Stimulated activated CD8-positive, alpha-beta memory T cell treated with anti-CD3 and anti-CD28 coated beads, Interleukin-4, amount 100 ng/mL, for 1 hour (primary cell): ENCODE measurements around the gene SCN2B.

Source experiments
- DNase-seq, 2 donors: peaks; one replicate each; pipeline ENCODE4 v3.0.0-alpha.2; 2020; ENCODE audit warnings: low read depth in 2 of 2, low spot score in 1 of 2

Gene SCN2B, protein sequence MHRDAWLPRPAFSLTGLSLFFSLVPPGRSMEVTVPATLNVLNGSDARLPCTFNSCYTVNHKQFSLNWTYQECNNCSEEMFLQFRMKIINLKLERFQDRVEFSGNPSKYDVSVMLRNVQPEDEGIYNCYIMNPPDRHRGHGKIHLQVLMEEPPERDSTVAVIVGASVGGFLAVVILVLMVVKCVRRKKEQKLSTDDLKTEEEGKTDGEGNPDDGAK

DNA sequence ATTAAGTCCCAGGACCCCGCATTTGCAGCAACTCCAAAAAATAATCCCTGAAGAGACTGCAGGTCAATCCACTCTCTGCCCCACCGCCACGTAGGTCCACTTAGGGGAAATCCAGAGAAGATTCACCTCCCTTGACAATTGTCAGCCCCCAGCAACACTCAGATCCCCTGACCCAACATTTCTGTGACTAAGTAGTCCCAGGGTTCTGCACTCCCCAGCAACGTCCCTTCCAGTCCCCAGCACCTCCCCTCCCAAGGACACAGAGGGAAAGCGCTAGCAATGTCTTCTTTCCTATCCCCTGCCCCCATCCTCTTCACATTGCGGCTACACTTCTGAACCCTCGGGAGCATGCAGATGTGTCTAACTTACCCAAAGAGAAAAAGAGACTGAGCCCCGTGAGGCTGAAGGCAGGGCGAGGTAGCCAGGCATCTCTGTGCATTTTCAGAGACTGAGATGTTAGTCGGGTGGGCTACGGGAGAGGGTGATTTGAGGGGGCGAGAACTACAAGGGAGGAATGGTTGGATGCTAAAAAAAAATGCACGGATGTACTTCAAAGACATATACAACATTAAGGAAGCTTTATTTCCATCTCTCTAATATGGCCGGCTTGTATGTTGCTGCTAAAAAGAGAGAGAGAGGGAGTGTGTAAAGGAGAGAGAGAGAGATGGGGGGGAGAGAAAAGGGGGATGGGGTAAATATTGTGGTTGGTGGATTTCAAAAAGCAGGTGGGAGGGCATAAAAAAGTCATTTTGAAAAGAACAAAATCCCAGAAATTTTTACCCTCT is at the start of gene SCN2B:
Gene SCN2B (minus strand): TSS at position 647 of the 785 bp plus-strand sequence. CDS start 208 bp downstream, at position 439.
- DNase-seq: no peak

DNA sequence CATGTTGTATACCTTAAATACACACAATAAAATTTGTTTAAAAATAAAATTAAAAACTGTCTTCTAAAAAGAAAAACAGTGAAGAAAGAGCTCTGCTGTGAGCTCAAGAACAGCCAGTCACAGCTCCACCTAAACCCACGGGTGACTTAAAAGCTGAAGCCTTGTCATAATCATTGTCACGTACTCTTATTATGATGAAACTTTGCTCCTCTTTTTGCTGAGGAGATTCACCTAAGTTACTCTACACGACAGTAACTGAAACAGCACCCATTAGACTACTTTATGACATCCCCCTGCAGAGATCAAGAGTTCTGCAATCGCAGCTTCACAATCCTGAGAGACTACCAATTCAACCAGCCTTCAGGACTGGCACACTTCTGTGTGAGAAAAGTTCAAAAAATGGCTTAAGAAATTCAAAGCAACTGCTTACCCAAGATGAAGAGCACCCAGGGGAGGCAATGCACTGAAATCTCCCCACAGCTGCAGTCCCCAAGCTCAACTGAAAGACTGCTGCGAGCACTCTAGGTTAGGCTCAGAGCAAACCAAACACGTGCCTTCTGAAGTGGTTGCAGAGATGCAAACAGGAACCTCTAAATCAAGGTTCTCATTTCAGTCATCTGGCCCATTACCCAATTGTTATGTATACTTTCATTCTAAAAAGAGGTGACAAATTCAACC is 48.2 kb upstream of the SCN2B start, which contains the start of gene JAML:
Gene JAML (minus strand): TSS at position 501 of the 678 bp plus-strand sequence. CDS start 10,145 bp downstream, outside the sequence.
- no peak for DNase-seq

DNA sequence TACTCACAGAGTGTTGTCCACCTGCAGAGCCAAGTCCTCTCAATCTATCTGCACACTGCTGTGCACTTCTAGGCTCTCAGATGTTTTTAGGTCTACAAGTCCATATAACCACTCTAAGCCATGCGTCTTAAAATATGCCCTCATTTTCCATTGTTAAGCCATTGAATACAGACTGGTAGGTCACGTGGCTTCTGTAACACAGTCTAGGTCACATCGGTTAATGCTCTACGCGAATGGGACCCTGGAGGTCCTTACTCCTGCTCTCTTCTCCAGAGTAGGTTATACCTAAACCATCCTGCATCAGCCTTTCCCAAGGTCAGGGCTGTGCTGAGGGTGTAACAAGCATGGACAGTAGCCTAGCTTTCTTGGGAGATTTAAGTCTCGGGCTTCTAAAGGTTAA is 47.6 kb upstream of the SCN2B start:
- DNase-seq: no peak

DNA sequence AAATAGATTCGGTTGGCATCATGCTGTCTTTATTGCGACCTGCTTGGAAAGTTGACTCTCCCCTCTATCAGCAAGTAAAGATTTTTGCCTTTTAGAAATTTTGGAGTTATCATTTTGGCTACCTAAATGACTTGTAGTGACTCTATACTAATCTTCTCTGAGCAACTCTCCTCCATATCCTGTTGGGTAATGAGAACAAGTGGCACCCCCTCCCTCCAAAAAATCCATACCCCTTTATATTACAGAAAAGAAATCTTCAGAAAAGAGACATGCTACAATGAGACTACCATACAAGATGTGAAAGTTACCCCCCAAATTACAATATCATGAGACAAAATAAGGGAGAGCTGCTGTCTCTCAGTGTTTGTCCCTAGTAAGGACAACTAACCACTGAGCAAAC is 47.1 kb upstream of the SCN2B start:
- DNase-seq: no peak

DNA sequence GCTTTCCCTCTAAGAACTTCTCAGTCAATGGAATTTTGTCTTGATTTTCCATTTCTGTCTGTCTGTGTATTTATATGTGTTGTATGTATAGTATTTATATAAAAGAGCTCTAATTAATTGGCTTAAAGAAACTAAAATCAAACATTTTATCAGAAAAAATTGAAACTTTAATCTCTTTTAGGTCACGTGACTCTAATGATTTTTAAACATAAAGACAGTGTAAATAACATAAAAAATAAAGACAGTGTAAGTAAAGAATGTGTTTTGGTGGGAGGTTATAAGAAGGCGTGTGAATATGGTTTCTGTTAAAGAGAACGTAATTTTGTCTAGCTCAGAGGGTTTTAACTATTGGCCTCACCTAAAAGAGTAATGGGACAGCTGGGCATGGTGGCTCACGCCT is 46.0 kb upstream of the SCN2B start:
- DNase-seq: no peak

DNA sequence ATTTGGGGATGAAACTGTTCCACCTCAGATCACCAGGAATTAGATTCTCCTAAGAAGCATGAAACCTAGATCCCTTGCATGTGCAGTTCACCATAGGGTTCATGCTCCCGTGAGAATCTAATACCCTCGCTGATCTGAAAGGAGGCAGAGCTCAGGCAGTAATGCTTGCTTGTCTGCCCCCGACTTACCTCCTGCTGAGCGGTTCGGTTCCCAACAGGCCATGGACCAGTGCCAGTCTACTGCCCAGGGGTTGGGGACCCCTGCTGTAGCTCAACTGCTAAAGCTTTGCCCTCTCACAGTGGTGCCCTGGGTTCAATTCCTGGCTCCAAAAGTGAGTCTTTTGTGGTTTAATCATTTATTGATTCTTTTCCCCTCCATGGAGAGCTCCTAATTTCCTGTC is 45.0 kb upstream of the SCN2B start:
- no peak for DNase-seq

DNA sequence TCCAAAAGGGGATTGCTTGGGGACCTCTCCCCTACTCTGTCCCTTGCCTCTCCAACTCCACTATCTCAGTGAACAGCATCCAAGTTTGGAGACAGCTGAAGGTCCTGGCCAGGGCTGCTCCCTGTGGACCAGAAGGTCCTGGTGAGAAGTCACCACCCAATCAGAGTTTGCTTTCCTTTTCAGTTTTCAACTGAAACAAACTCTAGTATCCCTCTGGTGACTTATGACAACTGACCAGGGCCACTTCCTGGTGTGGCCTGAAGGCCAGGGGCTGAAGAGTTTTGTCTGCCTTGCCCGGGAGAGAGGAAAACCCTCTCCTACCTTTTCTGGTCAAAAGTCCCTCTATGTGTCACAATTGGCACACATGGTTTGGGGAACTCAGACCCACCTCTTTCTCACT is 43.3 kb upstream of the SCN2B start:
- DNase-seq: no peak

DNA sequence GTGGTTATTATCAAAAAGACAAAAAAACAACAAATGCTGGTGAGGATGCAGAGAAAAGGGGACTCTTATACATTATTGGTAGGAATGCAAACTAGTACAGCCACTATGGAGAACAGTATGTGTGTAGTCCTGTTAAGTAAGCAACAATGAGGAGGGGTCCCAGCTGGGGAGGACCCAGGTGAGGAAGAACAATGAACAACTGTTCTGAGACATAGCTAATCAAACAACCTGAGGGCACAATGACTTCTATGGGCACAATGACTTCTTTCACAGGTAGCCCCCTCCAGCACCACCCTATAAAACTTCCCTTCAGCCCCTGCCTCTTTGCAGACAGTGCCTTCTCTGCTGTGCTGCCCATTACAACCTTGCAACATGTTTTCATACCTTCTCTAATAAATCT is 42.8 kb upstream of the SCN2B start:
- no peak for DNase-seq

DNA sequence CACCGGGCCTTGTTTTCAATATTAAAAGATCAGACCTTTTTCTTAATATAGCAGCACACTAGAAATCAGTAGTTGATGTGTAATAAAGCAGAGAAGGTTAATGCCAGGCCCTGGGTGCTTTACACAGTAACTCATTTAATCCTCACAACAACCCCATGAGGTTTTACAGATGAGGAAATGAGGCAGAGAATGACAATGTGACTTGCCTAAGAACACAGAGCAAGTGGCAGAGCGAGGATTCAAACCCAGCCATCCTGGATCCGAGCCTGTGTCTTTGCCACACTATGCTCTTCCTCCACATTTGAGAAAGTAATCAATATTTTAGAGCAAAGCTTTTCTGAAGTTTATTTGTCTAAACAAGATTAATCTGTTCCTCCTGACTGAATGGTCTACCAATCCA is 41.1 kb upstream of the SCN2B start:
- no peak for DNase-seq

DNA sequence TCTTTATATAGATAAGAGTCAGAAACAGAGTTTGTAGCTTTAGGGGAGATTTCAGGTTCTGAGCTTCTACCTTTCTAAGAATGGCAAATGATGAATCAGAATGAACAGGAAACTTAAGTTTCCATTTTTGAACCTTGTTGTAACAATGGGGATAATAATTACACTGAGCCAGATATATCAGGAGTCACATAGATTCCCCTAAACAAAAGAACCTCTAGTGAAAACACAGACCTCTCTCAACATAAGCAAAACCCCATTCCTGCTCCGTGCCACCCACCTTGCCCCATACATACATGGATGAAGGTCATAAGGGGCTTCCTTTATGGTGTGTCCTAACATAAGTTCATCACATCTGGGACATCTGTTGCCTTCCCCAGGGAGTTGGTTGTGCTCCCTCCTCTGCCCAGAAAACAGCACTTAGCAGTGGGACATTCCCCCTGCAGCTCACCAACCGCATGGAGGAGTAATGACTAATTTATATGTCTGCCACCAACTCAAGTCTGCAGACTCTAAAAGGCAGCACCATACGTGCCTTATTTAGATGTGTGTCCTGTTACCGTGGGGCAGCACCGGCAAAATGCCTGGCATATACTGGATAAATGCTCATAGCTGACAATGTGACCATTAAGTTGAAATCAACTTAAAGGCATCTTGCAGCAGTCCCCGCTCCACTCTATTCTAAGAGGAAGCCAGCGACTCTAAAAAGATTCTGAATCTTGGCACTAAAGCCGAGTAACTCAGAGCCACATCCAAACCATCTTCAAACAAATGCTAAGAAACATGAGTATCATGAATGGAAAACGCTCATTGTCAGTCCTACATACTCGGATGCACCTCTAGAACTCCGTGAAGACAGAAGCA is 40.4 kb upstream of the SCN2B start:
- DNase-seq: no peak

DNA sequence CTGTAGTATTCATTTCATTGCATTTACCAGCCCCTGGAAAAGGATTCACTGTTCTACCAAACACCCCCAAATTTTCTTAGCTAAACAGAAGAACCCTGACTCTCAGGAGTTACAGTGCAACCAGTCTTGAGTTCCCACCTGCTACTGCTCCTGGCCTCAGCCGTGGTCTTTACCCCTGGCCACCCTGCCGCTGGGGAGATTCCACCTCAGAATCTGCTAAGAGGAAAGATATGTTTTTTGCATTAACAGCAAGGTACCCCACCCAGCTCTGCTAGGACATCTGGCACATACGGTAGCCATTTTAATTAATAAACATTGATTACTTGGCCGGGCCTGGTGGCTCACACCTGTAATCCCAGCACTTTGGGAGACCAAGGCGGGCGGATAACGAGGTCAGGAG is 39.3 kb upstream of the SCN2B start:
- DNase-seq: no peak

DNA sequence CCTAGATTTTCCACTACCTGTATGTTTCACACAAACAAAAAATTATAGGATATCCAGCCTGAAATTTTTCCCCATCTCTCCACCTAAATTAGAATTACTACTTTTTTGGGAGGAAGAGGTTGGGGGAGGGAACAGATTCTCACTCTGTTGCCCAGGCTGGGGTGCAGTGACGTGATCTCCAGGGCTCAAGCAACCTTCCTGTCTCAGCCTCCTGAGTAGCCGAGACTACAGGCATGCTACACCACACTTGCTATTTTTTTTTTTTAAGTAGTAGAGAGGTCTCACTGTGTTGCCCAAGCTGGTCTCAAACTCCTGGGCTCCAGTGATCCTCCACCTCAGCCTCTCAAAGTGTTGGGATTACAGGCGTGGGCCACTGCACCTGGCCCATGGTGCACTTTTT is 38.8 kb upstream of the SCN2B start:
- DNase-seq: no peak

DNA sequence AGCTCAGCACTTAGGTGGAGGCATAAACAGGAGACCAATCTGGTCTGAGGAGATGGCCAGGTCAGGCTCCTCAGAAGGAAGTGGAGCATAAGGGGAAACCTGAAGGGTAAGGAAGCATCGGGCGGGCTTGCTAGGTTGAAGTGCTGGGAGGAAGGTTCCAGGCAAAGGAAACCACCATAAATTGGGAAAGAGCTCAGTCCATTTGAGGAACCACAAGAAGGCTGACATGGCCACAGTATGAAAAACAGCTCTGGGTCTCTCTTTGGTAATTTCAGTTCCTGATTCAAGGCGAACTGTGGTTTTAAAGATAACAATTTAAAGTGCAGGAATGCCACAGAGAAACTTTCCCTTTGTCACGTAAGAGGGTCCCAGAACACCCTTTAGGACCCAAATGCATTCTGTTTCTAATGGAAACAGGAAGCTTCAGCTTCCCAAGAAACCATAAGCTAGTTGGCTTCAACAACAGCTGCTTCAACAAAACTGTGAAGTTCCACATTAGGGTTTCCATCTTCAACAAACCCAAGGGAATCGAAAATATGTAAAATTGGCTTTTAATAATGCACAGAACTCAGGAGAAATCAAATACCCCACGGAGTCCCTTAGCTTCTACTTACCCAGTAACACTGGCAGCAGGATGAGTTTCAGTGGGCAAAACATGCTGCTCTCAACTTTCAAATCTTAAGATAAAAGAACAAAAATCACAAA is 37.9 kb upstream of the SCN2B start:
- no peak for DNase-seq

DNA sequence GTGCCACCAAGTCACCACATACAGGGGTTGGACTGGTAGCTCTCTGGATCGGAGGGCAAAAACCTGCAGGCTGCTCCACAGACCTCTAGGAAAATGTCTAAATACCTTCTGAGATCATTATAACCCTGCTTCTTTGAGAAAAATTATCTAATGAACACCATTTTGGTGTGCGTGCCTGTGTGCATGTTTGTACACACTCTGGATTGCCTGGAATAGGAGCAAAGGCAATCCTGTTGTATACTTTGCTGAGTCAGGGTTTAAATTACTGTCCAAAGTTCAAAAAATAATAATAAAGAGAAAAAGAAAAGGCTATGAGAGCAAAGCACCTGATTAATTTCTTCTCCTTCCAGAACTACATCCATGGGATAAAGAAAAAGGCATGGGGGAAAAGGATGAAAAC is 37.3 kb upstream of the SCN2B start:
- DNase-seq: no peak

DNA sequence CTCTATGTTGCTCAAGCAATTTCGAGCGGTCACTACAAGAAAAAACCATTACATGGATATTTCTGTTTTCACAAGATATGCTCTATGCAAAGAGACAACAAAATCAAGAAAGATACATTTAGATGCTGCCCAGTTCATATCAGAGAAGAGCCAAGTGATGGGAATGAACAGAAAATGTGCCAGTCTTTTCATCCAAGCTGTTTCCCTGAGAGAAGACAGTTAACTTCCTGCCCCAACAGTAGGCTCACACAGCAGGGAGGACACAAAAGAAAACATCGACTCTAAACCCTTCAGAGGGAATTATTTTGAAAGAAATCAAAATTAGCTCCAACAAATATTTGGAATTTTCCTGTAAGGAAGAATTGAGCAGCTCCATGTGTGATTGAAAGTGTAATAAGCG is 36.8 kb upstream of the SCN2B start:
- no peak for DNase-seq

DNA sequence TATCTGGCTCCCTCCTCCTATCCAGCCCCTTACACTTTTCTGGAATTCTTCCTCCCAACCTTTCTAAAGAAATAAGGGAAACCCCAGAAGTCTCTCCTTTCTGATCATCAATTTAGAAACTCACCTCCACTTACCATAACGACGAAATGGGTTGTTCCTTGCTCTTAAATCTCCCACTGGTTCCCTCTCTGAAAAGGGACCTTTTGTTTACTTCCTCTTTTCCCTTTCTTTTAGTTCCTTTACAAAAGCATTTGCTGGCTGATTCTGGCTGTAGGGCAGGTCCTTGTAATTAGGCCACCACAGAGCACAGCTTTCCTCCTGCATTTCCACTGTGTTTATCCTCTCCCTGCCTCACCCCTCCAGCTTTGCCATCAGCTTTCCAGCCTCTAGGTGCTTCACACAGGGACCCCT is 36.3 kb upstream of the SCN2B start:
- DNase-seq: no peak

DNA sequence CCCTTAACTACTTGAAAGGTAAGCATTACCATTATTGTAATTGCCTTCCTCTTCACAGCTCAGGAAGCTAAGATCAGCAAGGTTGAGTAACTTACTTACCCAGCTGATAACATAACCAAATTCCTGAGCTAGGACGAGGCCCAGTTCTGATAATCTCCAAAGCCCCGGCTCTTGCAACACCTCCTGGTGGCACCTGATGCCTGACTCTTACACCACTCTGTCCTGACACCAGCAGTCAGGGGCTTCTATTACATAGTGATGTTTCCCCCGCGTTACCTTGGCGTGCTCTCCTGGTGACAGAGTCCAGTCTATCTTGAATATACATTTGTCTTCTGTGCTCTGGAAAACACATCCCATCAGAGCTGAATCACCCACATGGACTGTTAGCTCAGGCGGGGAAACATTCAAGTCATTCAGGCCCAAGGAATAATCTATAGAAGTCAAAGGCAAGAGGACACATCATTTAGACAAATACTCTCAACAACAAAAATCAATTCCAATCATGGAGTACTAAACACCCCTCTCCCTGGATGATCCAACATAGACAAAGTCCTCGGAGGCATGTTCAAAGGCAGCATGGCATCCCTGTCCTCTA is 35.8 kb upstream of the SCN2B start:
- DNase-seq: no peak

DNA sequence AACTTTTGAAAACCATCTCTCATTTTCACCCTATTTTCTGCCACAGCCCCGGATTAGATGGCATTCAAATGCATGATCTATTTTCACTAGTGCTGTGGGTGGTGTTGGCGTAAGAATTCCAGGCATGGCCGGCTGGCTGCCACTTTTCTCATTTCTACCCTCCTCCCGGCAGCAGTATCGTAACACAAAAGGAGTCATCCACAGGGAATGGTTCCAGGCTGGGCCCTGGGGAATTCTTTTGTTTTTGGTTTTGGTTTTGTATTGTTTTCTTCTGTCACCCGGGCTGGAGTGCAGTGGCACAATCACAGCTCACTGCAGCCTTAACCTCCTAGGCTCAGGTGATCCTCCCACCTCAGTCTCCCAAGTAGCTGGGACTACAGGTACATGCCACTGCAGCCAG is 34.6 kb upstream of the SCN2B start:
- no peak for DNase-seq

DNA sequence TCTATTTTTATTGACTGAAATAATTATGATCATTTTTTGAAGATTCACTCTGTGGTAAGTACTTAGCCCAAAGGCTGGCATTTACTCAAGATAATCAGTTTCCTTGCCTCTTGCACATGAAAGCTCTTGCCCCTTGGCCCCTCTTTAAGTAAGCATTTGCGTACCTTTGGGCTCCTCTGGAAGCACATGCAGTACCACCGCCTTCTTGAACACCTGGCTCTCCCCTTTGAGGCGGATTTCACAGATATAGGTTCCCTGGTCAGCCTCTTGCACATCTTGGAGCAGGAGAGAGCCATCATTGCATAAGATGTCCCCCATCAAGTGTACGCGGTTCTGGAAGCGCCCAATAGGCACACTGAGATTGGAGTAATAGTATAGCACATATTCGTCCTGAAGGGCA is 33.9 kb upstream of the SCN2B start:
- no peak for DNase-seq

DNA sequence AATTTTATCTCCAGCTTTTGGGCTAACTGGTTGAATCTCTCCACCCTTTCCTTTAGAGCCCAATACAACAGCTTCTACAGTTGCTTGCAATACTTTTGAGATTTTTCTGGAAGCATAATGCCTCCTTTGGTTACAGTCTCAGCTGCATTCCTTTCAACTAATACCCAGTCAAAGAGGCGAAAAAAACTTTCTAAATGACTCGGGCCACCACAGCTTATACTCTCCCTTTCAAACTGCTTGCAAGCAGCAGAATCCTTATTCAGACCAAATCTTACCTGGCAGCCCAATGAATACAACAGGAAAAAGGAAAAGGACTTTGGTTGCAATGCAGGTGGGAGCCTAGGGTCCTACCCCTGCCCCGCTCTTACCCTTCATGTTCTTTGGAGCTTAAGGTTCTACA is 32.6 kb upstream of the SCN2B start:
- DNase-seq: no peak
